ENCODE data around the gene CAMK2G. TPM values are rescaled to one million over a fixed set of nuclear protein-coding genes. Genes with fewer than 3 reads are reported as not detected.

CAMK2G gene
- total and polyA plus RNA-seq, 2 experiments from 2014 or later: 24.3 to 25.7 TPM

GRCh38 chr10:73876971-73877370, 2.6 kb upstream of the CAMK2G start:
- peaks cover 14% of the 10 kb centered on the region for H3K4me1 ChIP-seq (ENCODE audit: insufficient read depth)

GRCh38 chr10:73876566-73876965, 2.2 kb upstream of the CAMK2G start:
- H3K9me2 ChIP-seq (ENCODE audit: insufficient read depth): no peaks in the 10 kb centered on the region
- peaks cover 6% of the 10 kb centered on the region for H3K79me2 ChIP-seq (ENCODE audit: insufficient read depth)
- no peak overlapping the region for H3K27ac ChIP-seq
- H3K4me2 ChIP-seq (ENCODE audit: unreplicated experiment): no peak overlapping the region
- no peaks in the 10 kb centered on the region for H3K36me3 ChIP-seq (ENCODE audit: low read depth)
- no peaks in the 10 kb centered on the region; the same call in 1 of the 2 replicates for H3F3A ChIP-seq (ENCODE audit: insufficient read depth)
- DNase-seq: no peak
- H3K4me3 ChIP-seq: no peak overlapping the region
- no peak overlapping the region for H2AFZ ChIP-seq
- peaks cover 18% of the 10 kb centered on the region for H3K4me1 ChIP-seq (ENCODE audit: insufficient read depth)
- no peak overlapping the region for H3K9ac ChIP-seq
- H3K9me3 ChIP-seq (ENCODE audit: low read depth): no peaks in the 10 kb centered on the region
- H4K20me1 ChIP-seq (ENCODE audit: insufficient read depth): no peaks in the 10 kb centered on the region
- in situ Hi-C loops (cut with MboI): loop anchor here (25.0 kb wide), 1 partner anchor 211 kb away; no protein-coding TSS in a partner anchor
- TF ChIP-seq EZH2 (IDR thresholded peaks at IDR 0.05; ENCODE audit: insufficient read depth, poor library complexity, severe bottlenecking): no peak
- TF ChIP-seq EZH2phosphoT487 (IDR thresholded peaks at IDR 0.05; ENCODE audit: insufficient read depth, low read depth): no peak
- no peaks in the 10 kb centered on the region for H3K27me3 ChIP-seq (replicated peaks; ENCODE audit: insufficient read depth)

More at GRCh38 chr10:73876971-73877370, 2.6 kb upstream of the CAMK2G start:
- no peak overlapping the region for H3K27ac ChIP-seq
- DNase-seq: peak; percentile 80
- 54 to 58% methylated on average over 4 of the region's 4 CpGs for WGBS, 2 experiments (ENCODE audit: low coverage in 1 of 2, low lambda C conversion rate in 2 of 2, missing lambda C conversion rate in 2 of 2)
- no peak overlapping the region for H3K4me3 ChIP-seq
- no peak overlapping the region for H3K9ac ChIP-seq
- no peaks in the 10 kb centered on the region for H3K9me3 ChIP-seq (ENCODE audit: low read depth)
- H4K20me1 ChIP-seq (ENCODE audit: insufficient read depth): no peaks in the 10 kb centered on the region
- TF ChIP-seq EZH2phosphoT487 (IDR thresholded peaks at IDR 0.05; ENCODE audit: insufficient read depth, low read depth): no peak
- TF ChIP-seq EZH2 (IDR thresholded peaks at IDR 0.05; ENCODE audit: insufficient read depth, poor library complexity, severe bottlenecking): no peak
- no peaks in the 10 kb centered on the region for H3K36me3 ChIP-seq (ENCODE audit: low read depth)
- peaks cover 2% of the 10 kb centered on the region for H3K79me2 ChIP-seq (ENCODE audit: insufficient read depth)
- no peaks in the 10 kb centered on the region; the same call in 1 of the 2 replicates for H3F3A ChIP-seq (ENCODE audit: insufficient read depth)
- H2AFZ ChIP-seq: no peak overlapping the region
- H3K27me3 ChIP-seq (replicated peaks; ENCODE audit: insufficient read depth): no peaks in the 10 kb centered on the region
- no peaks in the 10 kb centered on the region for H3K9me2 ChIP-seq (ENCODE audit: insufficient read depth)
- in situ Hi-C loops (cut with MboI): loop anchor here (25.0 kb wide), 1 partner anchor 210 kb away; no protein-coding TSS in a partner anchor
- H3K4me2 ChIP-seq (ENCODE audit: unreplicated experiment): no peak overlapping the region

GRCh38 chr10:73876157-73876556, 1.8 kb upstream of the CAMK2G start:
- H4K20me1 ChIP-seq (ENCODE audit: insufficient read depth): no peaks in the 10 kb centered on the region
- peaks cover 18% of the 10 kb centered on the region for H3K4me1 ChIP-seq (ENCODE audit: insufficient read depth)
- in situ Hi-C loops (cut with MboI): loop anchor here (25.0 kb wide), 1 partner anchor 211 kb away; no protein-coding TSS in a partner anchor
- H2AFZ ChIP-seq: no peak overlapping the region
- no peak overlapping the region for H3K4me3 ChIP-seq
- H3K9me3 ChIP-seq (ENCODE audit: low read depth): no peaks in the 10 kb centered on the region
- H3K79me2 ChIP-seq (ENCODE audit: insufficient read depth): peaks cover 8% of the 10 kb centered on the region
- H3K9ac ChIP-seq: no peak overlapping the region
- H3K4me2 ChIP-seq (ENCODE audit: unreplicated experiment): no peak overlapping the region
- WGBS, 2 experiments (ENCODE audit: low coverage in 1 of 2, low lambda C conversion rate in 2 of 2, missing lambda C conversion rate in 2 of 2): 85 to 87% methylated on average over 4 of the region's 4 CpGs
- H3K27ac ChIP-seq: no peak overlapping the region
- no peaks in the 10 kb centered on the region for H3K9me2 ChIP-seq (ENCODE audit: insufficient read depth)
- DNase-seq: no peak
- H3K27me3 ChIP-seq (replicated peaks; ENCODE audit: insufficient read depth): no peaks in the 10 kb centered on the region
- no peaks in the 10 kb centered on the region; the same call in 1 of the 2 replicates for H3K36me3 ChIP-seq (ENCODE audit: low read depth)
- TF ChIP-seq EZH2phosphoT487 (IDR thresholded peaks at IDR 0.05; ENCODE audit: insufficient read depth, low read depth) (no peak), EZH2 (IDR thresholded peaks at IDR 0.05; ENCODE audit: insufficient read depth, poor library complexity, severe bottlenecking) (no peak)
- no peaks in the 10 kb centered on the region; the same call in 1 of the 2 replicates for H3F3A ChIP-seq (ENCODE audit: insufficient read depth)

GRCh38 chr10:73875139-73875475, 752 bp upstream of the CAMK2G start:
- Histone ChIP-seq H3K4me3 (peak overlapping the region; percentile 71; the same call in 1 of the 2 replicates), H3K79me2 (ENCODE audit: insufficient read depth) (peaks cover 17% of the 10 kb centered on the region), H3K9me3 (ENCODE audit: low read depth) (no peaks in the 10 kb centered on the region), H3K9me2 (ENCODE audit: insufficient read depth) (no peaks in the 10 kb centered on the region), H2AFZ (peak overlapping the region; percentile 90), H3K4me2 (ENCODE audit: unreplicated experiment) (peak overlapping the region; percentile 62), H3K27me3 (replicated peaks; ENCODE audit: insufficient read depth) (no peaks in the 10 kb centered on the region), H3F3A (ENCODE audit: insufficient read depth) (no peaks in the 10 kb centered on the region; the same call in 1 of the 2 replicates), H3K27ac (no peak overlapping the region), H3K36me3 (ENCODE audit: low read depth) (no peaks in the 10 kb centered on the region; the same call in 1 of the 2 replicates), H4K20me1 (ENCODE audit: insufficient read depth) (no peaks in the 10 kb centered on the region), H3K9ac (no peak overlapping the region), H3K4me1 (ENCODE audit: insufficient read depth) (peaks cover 18% of the 10 kb centered on the region)
- in situ Hi-C loops (cut with MboI): loop anchor here (25.0 kb wide), 1 partner anchor 212 kb away; no protein-coding TSS in a partner anchor
- no peak for DNase-seq
- TF ChIP-seq EZH2 (IDR thresholded peaks at IDR 0.05; ENCODE audit: insufficient read depth, poor library complexity, severe bottlenecking) (no peak), EZH2phosphoT487 (IDR thresholded peaks at IDR 0.05; ENCODE audit: insufficient read depth, low read depth) (no peak)
- WGBS, 2 experiments (ENCODE audit: low coverage in 1 of 2, low lambda C conversion rate in 2 of 2, missing lambda C conversion rate in 2 of 2): 61 to 65% methylated on average over 3 of the region's 3 CpGs
